GM12891 (cell line): ENCODE results near the gene FNDC3B.

Source experiments
- DNase-seq: peaks from one replicate; pipeline ENCODE4 v3.0.0; 2011; ENCODE audit warnings: low spot score; ENCODE audit not compliant: insufficient read length
- FAIRE-seq: peaks from 2 replicates; lab custom pipeline; 2011; peaks lifted over from hg19 to GRCh38; lab: Jason Lieb, UNC
- PAX5 ChIP-seq: IDR thresholded peaks from 2 replicates; pipeline ENCODE4 v1.6.1; 2011; ENCODE audit warnings: low read length, moderate library complexity, mild to moderate bottlenecking; ENCODE audit not compliant: insufficient read depth, severe bottlenecking
- POLR2A ChIP-seq: IDR thresholded peaks from 2 replicates; pipeline ENCODE4 v1.6.1; 2011; ENCODE audit warnings: low read depth, low read length, control low read depth
- POLR2AphosphoS5 ChIP-seq: IDR thresholded peaks from 2 replicates; pipeline ENCODE4 v1.6.1; 2011; ENCODE audit warnings: low read depth, low read length, control low read depth
- POU2F2 ChIP-seq: IDR thresholded peaks from 2 replicates; pipeline ENCODE4 v1.6.1; 2011; ENCODE audit warnings: low read depth, mild to moderate bottlenecking, control low read depth, low read length, moderate library complexity
- SPI1 ChIP-seq: IDR thresholded peaks from 2 replicates; pipeline ENCODE4 v1.6.1; 2011; ENCODE audit warnings: low read depth, low read length, control low read depth
- TAF1 ChIP-seq: IDR thresholded peaks from 2 replicates; pipeline ENCODE4 v1.6.1; 2011; ENCODE audit warnings: low read depth, low read length, control low read depth

The FNDC3B gene

GRCh38 chr3:172293093-172293492 lies 253.7 kb downstream of the FNDC3B start:
- DNase-seq (no peak), FAIRE-seq (no peak)
- TF ChIP-seq POLR2A: no peak
- no peak for TF ChIP-seq PAX5
- TF ChIP-seq TAF1: no peak
- no peak for TF ChIP-seq POLR2AphosphoS5
- TF ChIP-seq POU2F2: no peak
- no peak for TF ChIP-seq SPI1

- peak; percentile 28; the same call in 1 of the 2 replicates for TF ChIP-seq SPI1
- TF ChIP-seq POU2F2: no peak
- no peak for TF ChIP-seq POLR2A
- DNase-seq (no peak), FAIRE-seq (no peak)
These were observed 254.9 kb downstream of the FNDC3B start for GRCh38 chr3:172294223-172294806.

DNA sequence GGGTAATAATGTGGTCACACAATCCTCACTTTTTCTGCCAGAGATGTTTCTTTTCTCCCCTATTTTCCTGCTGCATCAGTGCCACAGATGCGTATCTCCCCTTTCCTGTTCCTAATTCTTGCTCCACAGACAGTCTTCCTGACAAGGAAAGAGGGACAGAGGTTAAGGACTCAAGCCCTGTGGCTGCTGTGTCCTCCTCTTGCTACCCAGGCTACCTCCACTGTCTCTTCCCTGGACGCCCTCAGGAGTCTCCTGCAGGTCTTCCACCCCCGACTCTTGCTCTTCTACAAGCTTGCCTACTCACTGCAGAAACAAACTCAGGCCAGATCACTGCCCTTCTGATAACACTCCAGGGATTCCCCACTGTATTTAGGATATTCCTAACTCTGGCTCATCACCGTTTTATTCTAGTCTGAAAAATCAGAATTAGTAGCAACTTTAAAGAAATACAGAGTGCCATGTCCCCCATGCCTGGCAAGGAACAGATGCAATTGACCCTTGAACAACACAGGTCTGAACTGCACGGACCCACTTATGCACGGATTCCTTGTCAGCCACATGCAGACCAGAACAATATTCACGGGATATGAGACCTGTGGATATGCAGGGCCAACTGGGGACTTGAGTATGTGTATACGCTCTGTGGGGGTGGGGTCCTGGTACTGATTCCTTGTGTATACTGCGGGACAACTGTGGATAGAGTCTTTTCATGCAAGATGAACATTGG lies 257.0 kb downstream of the FNDC3B start:
- FAIRE-seq (no peak), DNase-seq (no peak)
- TF ChIP-seq POLR2AphosphoS5 (no peak), PAX5 (no peak), TAF1 (no peak), POU2F2 (no peak), SPI1 (no peak), POLR2A (no peak)

GRCh38 chr3:172296975-172297332 lies 257.6 kb downstream of the FNDC3B start:
- FAIRE-seq (no peak), DNase-seq (no peak)
- TF ChIP-seq SPI1: no peak
- TF ChIP-seq TAF1: no peak
- TF ChIP-seq PAX5: no peak
- TF ChIP-seq POU2F2: no peak
- TF ChIP-seq POLR2A: no peak
- no peak for TF ChIP-seq POLR2AphosphoS5

DNA sequence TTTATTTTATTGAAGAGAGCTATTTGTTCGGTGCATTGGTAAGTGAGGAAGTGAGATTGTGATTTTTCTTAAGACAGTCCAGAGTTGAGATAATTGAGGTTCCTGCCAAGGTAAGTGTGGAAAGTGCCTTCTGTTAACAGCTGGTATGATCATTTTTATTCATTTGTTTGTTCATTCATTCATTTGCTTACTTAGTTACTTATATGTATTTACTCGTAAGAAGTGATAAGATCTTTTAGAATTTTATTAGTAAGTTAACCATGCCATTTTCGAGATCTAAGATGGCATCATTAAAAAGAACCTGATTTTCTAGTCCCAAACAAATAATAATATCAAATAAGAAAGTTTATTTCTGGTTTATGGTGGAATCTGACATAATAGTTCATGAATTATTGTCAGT lies 258.9 kb downstream of the FNDC3B start:
- FAIRE-seq (no peak), DNase-seq (no peak)
- TF ChIP-seq SPI1: 0 out of 2 replicates have a peak, but pooled peaks have one; percentile 22
- TF ChIP-seq TAF1: no peak
- TF ChIP-seq PAX5: no peak
- TF ChIP-seq POLR2AphosphoS5: no peak
- TF ChIP-seq POU2F2: no peak

DNA sequence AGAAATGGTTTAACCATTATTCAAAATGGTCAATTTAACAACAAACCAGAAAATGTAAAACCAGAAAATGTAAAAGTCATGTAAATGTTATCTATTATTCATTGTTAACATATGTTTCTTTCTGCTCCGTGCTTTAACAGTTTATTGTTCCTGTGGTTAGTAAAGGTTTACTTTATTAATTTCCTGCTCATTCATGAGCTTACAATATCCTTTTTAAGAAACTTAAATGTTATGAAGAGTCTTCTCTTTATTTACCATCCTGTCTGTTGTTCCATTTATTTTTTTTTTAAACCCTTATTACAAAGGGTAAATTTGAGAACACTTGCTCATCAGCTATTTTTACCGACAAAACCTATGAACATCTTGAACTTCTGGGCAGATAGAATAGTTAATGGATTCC lies 260.8 kb downstream of the FNDC3B start:
- FAIRE-seq (no peak), DNase-seq (no peak)
- no peak for TF ChIP-seq SPI1

- no peak for DNase-seq
These were observed 261.5 kb downstream of the FNDC3B start for GRCh38 chr3:172300862-172301261.

DNA sequence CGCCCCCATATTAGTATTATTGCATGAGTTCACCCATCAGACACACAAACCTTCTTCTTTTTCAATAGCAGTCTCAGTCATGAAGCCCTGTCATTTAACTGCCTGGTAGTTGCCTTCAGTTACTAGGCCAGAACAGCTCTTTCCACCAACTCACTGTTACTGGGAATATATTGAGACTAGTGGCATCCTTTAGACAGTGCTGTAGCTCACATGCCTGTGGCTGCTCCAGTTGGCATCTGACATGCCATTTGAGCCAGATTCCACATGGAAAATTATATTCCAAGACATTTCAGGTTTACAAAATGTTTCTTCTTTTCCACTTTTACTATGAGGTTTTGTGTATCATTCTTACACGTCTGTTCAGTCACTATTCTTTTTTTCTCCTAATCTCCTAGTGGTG lies 262.8 kb downstream of the FNDC3B start:
- TF ChIP-seq POU2F2: no peak
- DNase-seq (no peak), FAIRE-seq (no peak)

More at GRCh38 chr3:172300862-172301261, 261.5 kb downstream of the FNDC3B start:
- FAIRE-seq: no peak
- TF ChIP-seq PAX5: no peak
- no peak for TF ChIP-seq SPI1
- TF ChIP-seq POLR2AphosphoS5: no peak
- TF ChIP-seq TAF1: no peak
- TF ChIP-seq POLR2A: no peak
- no peak for TF ChIP-seq POU2F2

GRCh38 chr3:172303181-172303580 lies 263.8 kb downstream of the FNDC3B start:
- FAIRE-seq (no peak), DNase-seq (no peak)
- TF ChIP-seq POU2F2: no peak
- no peak for TF ChIP-seq POLR2AphosphoS5
- TF ChIP-seq PAX5: no peak
- no peak for TF ChIP-seq SPI1
- TF ChIP-seq POLR2A: no peak

DNA sequence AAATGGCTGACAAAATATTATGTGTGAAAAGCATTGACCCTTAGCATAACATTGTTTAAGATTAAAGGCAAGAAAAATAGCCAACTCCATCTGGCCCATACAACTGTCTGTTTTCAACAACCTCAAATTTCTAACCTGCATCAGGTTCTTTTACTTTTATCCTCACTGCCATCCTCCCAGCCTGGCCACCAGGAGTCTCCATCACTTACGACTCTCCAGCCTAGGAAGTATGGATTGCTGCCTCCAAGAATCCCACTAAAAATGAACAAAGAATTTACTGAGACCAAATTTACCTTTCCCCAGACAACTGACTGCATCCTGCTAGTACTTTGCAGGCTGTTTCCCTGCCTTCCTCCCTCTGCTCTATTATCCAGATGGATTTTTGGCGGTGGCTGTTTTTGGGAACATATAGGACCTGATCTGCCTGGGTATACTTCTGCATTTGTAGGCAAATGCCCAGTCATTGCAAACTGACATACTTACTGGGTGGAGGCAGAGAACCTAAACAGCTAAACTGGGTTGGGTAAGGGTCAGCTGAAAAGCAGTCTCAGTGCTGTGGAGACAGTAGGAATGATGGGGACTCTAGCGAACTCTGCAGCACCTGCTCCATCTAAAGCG lies 264.7 kb downstream of the FNDC3B start:
- DNase-seq (no peak), FAIRE-seq (no peak)
- TF ChIP-seq POLR2A (no peak), SPI1 (no peak), PAX5 (no peak), TAF1 (no peak), POU2F2 (no peak), POLR2AphosphoS5 (no peak)

DNA sequence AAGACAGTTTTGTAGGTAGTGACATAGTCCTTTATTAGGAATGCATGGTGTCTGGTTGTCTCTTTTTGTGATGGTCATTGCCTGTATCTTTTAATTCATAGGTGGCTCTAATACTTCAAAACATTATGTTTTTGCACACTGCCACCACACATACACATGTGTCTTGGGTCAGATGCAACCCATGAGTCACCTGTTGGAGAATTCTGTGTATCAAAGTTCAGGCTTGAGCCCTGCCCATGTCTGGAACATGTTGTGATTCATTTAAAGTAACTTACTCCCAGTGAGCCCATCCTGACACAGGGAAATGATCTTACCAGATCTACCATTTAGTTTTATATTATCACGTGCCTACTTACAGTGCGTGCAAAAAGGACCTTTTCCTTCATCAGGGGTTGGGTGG lies 266.2 kb downstream of the FNDC3B start:
- no peak for FAIRE-seq
- DNase-seq: no peak
- no peak for TF ChIP-seq TAF1
- TF ChIP-seq PAX5: no peak
- TF ChIP-seq POLR2AphosphoS5: no peak
- no peak for TF ChIP-seq POLR2A
